A673 (cell line): ENCODE results near the gene OSBPL3. TPM values are rescaled to one million over a fixed set of nuclear protein-coding genes. Genes with fewer than 3 reads are reported as not detected.
A peak's percentile ranks its signal among the peaks of the same experiment; 100 is the strongest.

ENCODE experiments used
- BruUV-seq: library from RNA; stranded (reverse); fragments of 400-500 nt; replicated peaks from 2 replicates; lab custom pipeline; 2021; lab: Mats Ljungman, UMichigan
- CTCF ChIA-PET: fragments of 300-600 bp; sonication (Branson Sonifier 250); formaldehyde crosslinking; loops from one replicate; lab custom pipeline; 2022; ENCODE audit warnings: antibody characterized with exemption; lab: Charles Lee
- POLR2A ChIA-PET: fragments of 300-600 bp; sonication (Branson Sonifier 250); formaldehyde crosslinking; loops from one replicate; lab custom pipeline; 2022; ENCODE audit warnings: antibody characterized with exemption; ENCODE audit not compliant: low non-redundant PET; lab: Charles Lee
- DNase-seq: peaks from one replicate; pipeline ENCODE4 v3.0.0-alpha.2; 2015; ENCODE audit warnings: low spot score
- H3K27ac ChIP-seq: fragments of 200-600 bp; sonication (generic); 2 replicates; pipeline ENCODE4 v1.5.1; 2016; ENCODE audit warnings: mixed run types, low read depth, mild to moderate bottlenecking, mixed read lengths, antibody characterized with exemption, low read length; ENCODE audit not compliant: poor library complexity, severe bottlenecking
- H3K27me3 ChIP-seq: fragments of 200-600 bp; sonication (generic); replicated peaks from 2 replicates; pipeline ENCODE4 v1.6.1; 2017; ENCODE audit warnings: mixed run types, low read depth, mild to moderate bottlenecking, mixed read lengths, antibody characterized with exemption, low read length; ENCODE audit not compliant: insufficient read depth, poor library complexity
- H3K36me3 ChIP-seq: fragments of 200-600 bp; sonication (generic); 2 replicates; pipeline ENCODE4 v1.6.1; 2016; ENCODE audit warnings: mixed run types, mild to moderate bottlenecking, mixed read lengths, antibody characterized with exemption, low read length; ENCODE audit not compliant: insufficient read depth, poor library complexity, severe bottlenecking
- H3K4me1 ChIP-seq: fragments of 200-600 bp; sonication (generic); 2 replicates; pipeline ENCODE4 v1.6.1; 2017; ENCODE audit warnings: mixed run types, mild to moderate bottlenecking, mixed read lengths, antibody characterized with exemption, low read length; ENCODE audit not compliant: insufficient read depth, poor library complexity, severe bottlenecking
- H3K4me3 ChIP-seq: fragments of 200-600 bp; sonication (generic); 2 replicates; pipeline ENCODE4 v1.5.1; 2016; ENCODE audit warnings: low read depth, mixed run types, mild to moderate bottlenecking, mixed read lengths, low read length; ENCODE audit not compliant: poor library complexity, severe bottlenecking
- H3K9me3 ChIP-seq: fragments of 200-600 bp; sonication (generic); 2 replicates; pipeline ENCODE4 v1.6.1; 2016; ENCODE audit warnings: mixed run types, low read depth, mild to moderate bottlenecking, mixed read lengths, antibody characterized with exemption, low read length; ENCODE audit not compliant: poor library complexity, severe bottlenecking
- CTCF ChIP-seq: fragments of 300-800, 200-600 bp; sonication (generic); conservative IDR thresholded peaks from 2 replicates; pipeline ENCODE4 v1.5.1; 2017; ENCODE audit warnings: low read depth, mild to moderate bottlenecking, antibody characterized with exemption, low read length, moderate library complexity, mixed read lengths
- EZH2 ChIP-seq: fragments of 200-600 bp; sonication (generic); IDR thresholded peaks from 2 replicates; pipeline ENCODE4 v1.6.1; 2017; ENCODE audit warnings: borderline replicate concordance, low read depth, mild to moderate bottlenecking, mixed read lengths, antibody characterized with exemption, low read length; ENCODE audit not compliant: poor library complexity, severe bottlenecking
- intact Hi-C: fragments of 100-400 bp; cut with micrococcal nuclease; formaldehyde crosslinking; loops from one replicate; pipeline ENCODE4 v1.10.0; 2022; ENCODE audit not compliant: unreplicated experiment
- total RNA-seq: library from RNA; stranded (reverse); gene quantifications from 2 replicates; pipeline ENCODE4 v1.2.3, GENCODE V29; 2021

Gene OSBPL3
- total RNA-seq, 1 experiment from 2014 or later, result 21.4 TPM

DNA sequence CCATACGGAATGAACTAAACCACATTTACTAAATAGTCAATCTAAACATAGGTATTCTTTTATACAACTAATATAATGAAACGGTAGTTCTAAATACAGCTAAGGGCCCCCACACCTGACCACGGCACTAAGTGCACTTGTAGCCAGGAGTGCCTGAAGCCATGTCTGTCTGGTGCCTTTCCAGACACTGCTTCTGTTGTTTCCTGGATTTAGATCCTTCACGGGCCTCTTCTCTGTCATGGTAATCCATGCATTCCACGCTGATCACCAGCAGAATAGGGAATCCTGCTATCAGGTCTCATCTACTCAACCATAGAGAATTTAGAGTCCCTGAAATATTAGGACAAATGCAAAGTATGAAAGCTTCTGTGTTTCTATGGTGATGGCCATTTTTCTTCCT is 37.8 kb downstream of the OSBPL3 start:
- Histone ChIP-seq H3K36me3 (no peaks in the 10 kb centered on the region), H3K4me1 (no peaks in the 10 kb centered on the region), H3K27ac (no peak overlapping the region), H3K27me3 (no peaks in the 10 kb centered on the region), H3K9me3 (no peaks in the 10 kb centered on the region), H3K4me3 (no peak overlapping the region)
- intact Hi-C loops, result no loop called here
- TF ChIP-seq EZH2, result no peak
- TF ChIP-seq CTCF, result no peak
- POLR2A ChIA-PET, result no interaction called here
- CTCF ChIA-PET, result no interaction called here
- BruUV-seq, result no TSS peak
- DNase-seq, result no peak

DNA sequence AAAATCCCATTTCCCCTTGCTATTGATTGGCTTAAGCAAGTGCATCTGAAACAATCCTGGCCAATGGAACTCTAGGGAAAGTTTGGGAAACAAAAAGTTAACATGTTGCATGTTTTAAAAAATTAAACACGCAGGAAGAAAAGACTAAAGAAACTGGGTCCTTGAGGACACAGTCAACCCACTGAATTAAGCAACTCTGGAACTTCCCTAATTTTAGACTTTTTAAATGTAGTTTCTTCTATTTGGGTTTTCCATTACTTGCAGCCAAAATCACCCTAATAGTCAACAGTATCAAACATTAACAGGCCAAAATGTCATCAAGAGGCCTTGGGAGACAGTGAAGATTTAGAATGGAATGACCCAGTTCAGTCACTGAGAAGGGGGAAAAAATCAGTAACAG is 40.6 kb downstream of the OSBPL3 start:
- intact Hi-C loops, result no loop called here
- Histone ChIP-seq H3K27ac (no peak overlapping the region), H3K4me3 (no peak overlapping the region), H3K4me1 (peaks cover 10% of the 10 kb centered on the region), H3K27me3 (no peaks in the 10 kb centered on the region), H3K9me3 (no peaks in the 10 kb centered on the region), H3K36me3 (no peaks in the 10 kb centered on the region)
- no peak for DNase-seq
- BruUV-seq, result no TSS peak
- CTCF ChIA-PET, result interaction anchor here (0.5 kb wide), 1 partner anchor 160 kb away, joined by 3 read pairs; no protein-coding TSS in a partner anchor
- TF ChIP-seq CTCF (no peak), EZH2 (no peak)
- POLR2A ChIA-PET, result no interaction called here

- intact Hi-C loops, result no loop called here
- peak; percentile 34 for DNase-seq
- Histone ChIP-seq H3K4me1 (peaks cover 25% of the 10 kb centered on the region), H3K27ac (no peak overlapping the region), H3K9me3 (no peaks in the 10 kb centered on the region), H3K4me3 (no peak overlapping the region), H3K36me3 (no peaks in the 10 kb centered on the region), H3K27me3 (no peaks in the 10 kb centered on the region)
- POLR2A ChIA-PET, result no interaction called here
- no TSS peak for BruUV-seq
- no peak for TF ChIP-seq EZH2
- TF ChIP-seq CTCF, result no peak
- CTCF ChIA-PET, result no interaction called here
These were observed 43.7 kb downstream of the OSBPL3 start for GRCh38 chr7:24936121-24936824.
